ENCODE data around the gene CDK14.

DNA sequence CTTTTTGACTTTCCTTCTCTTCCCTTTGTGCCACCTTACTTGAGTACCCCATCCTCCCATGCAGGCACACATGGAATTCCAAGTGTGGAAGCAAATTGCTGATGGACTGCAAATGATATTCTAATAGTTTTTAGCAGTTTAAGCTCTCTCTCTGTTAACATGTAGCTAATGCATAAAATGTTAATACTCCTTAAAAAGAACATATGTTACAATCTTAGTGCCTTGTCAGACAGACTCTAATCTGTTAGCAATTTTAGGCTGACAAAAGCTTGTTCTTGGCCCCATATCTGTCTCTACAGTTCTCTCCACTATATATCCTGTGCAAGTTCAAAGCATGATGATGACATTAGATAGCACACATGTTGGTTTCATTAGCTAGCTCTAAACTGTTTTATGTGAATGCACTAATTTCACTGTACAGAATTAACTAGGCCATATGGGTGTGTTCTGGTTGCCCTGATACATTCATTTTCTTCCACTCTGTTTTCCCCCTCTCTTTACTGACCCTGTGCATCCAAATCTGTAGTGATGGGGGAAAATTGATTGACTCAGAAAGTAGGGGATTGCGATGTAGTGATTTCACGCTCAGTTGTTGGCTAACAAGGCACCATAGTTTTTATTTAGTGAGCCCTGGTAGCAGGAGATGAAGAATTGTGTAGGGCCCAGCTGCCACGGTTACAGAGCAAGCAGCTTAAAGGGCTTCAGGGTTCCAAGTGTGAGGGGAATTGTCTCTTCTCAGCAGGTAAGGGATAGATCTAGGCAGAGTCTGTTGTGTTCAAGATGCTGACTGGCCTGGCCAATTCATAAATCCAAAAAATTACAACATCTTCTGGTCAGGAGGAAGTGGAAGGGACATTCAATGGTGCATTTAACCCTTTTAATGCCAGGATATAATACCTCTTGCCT is 553.5 kb downstream of the CDK14 start:
- TF ChIP-seq EZH2 (IDR thresholded peaks at IDR 0.05) (no peak), POLR2AphosphoS5 (IDR thresholded peaks at IDR 0.05; ENCODE audit: borderline replicate concordance, low read depth, low read length) (no peak), FOXP2 (optimal IDR thresholded peaks at IDR 0.05; ENCODE audit: control extremely low read depth, extremely low read length, insufficient read depth) (no peak)

Data from SK-N-MC (cell line).